Measurements from ENCODE around the gene MRPS6.

Gene MRPS6

GRCh38 chr21:34147792-34148418 is 74.5 kb downstream of the MRPS6 start:
- no peak for TF ChIP-seq GATA2 (IDR thresholded peaks at IDR 0.05; ENCODE audit: low read depth, low read length)
- TF ChIP-seq GATA3 (IDR thresholded peaks at IDR 0.05; ENCODE audit: low read depth, low read length), result no peak

- no peak for TF ChIP-seq GATA3 (IDR thresholded peaks at IDR 0.05; ENCODE audit: low read depth, low read length)
- no peak for TF ChIP-seq GATA2 (IDR thresholded peaks at IDR 0.05; ENCODE audit: low read depth, low read length)
Observed at GRCh38 chr21:34148419-34148804, 75.0 kb downstream of the MRPS6 start.

GRCh38 chr21:34148826-34149558 is 75.6 kb downstream of the MRPS6 start:
- TF ChIP-seq GATA2 (IDR thresholded peaks at IDR 0.05; ENCODE audit: low read depth, low read length) (no peak), GATA3 (IDR thresholded peaks at IDR 0.05; ENCODE audit: low read depth, low read length) (no peak)

GRCh38 chr21:34152500-34152899 is 79.1 kb downstream of the MRPS6 start:
- TF ChIP-seq GATA3 (IDR thresholded peaks at IDR 0.05; ENCODE audit: low read depth, low read length) (no peak), GATA2 (IDR thresholded peaks at IDR 0.05; ENCODE audit: low read depth, low read length) (no peak)

- TF ChIP-seq GATA2 (IDR thresholded peaks at IDR 0.05; ENCODE audit: low read depth, low read length), result no peak
- TF ChIP-seq GATA3 (IDR thresholded peaks at IDR 0.05; ENCODE audit: low read depth, low read length), result no peak
Observed at GRCh38 chr21:34154878-34155277, 81.5 kb downstream of the MRPS6 start.

- TF ChIP-seq GATA3 (IDR thresholded peaks at IDR 0.05; ENCODE audit: low read depth, low read length), result no peak
- TF ChIP-seq GATA2 (IDR thresholded peaks at IDR 0.05; ENCODE audit: low read depth, low read length), result no peak
Observed at GRCh38 chr21:34156957-34157356, 83.6 kb downstream of the MRPS6 start.

GRCh38 chr21:34157521-34157920 is 84.1 kb downstream of the MRPS6 start:
- TF ChIP-seq GATA3 (IDR thresholded peaks at IDR 0.05; ENCODE audit: low read depth, low read length), result no peak
- TF ChIP-seq GATA2 (IDR thresholded peaks at IDR 0.05; ENCODE audit: low read depth, low read length), result no peak

- TF ChIP-seq GATA3 (IDR thresholded peaks at IDR 0.05; ENCODE audit: low read depth, low read length) (no peak), GATA2 (IDR thresholded peaks at IDR 0.05; ENCODE audit: low read depth, low read length) (no peak)
Observed at GRCh38 chr21:34158866-34159835, 85.8 kb downstream of the MRPS6 start.

GRCh38 chr21:34166468-34166867 is 93.1 kb downstream of the MRPS6 start:
- TF ChIP-seq GATA2 (IDR thresholded peaks at IDR 0.05; ENCODE audit: low read depth, low read length) (no peak), GATA3 (IDR thresholded peaks at IDR 0.05; ENCODE audit: low read depth, low read length) (no peak)

GRCh38 chr21:34170886-34171285 is 97.5 kb downstream of the MRPS6 start:
- TF ChIP-seq GATA3 (IDR thresholded peaks at IDR 0.05; ENCODE audit: low read depth, low read length) (no peak), GATA2 (IDR thresholded peaks at IDR 0.05; ENCODE audit: low read depth, low read length) (no peak)

GRCh38 chr21:34174470-34174869 is 101.1 kb downstream of the MRPS6 start:
- no peak for TF ChIP-seq GATA3 (IDR thresholded peaks at IDR 0.05; ENCODE audit: low read depth, low read length)
- no peak for TF ChIP-seq GATA2 (IDR thresholded peaks at IDR 0.05; ENCODE audit: low read depth, low read length)

- TF ChIP-seq GATA2 (IDR thresholded peaks at IDR 0.05; ENCODE audit: low read depth, low read length), result no peak
- TF ChIP-seq GATA3 (IDR thresholded peaks at IDR 0.05; ENCODE audit: low read depth, low read length), result no peak
Observed at GRCh38 chr21:34176448-34176847, 103.1 kb downstream of the MRPS6 start.

GRCh38 chr21:34177919-34178567 is 104.7 kb downstream of the MRPS6 start:
- no peak for TF ChIP-seq GATA3 (IDR thresholded peaks at IDR 0.05; ENCODE audit: low read depth, low read length)
- peak; percentile 8; the same call in 1 of the 2 replicates for TF ChIP-seq GATA2 (IDR thresholded peaks at IDR 0.05; ENCODE audit: low read depth, low read length)

Data from SH-SY5Y (cell line).